T-helper 9 cell (primary cell): ENCODE results near the gene MAN1B1.
"Not testable (repeated sequence)": the region's sequence is repeated elsewhere in the genome, so short reads cannot be mapped to it uniquely, and the experiment has no call there.

ENCODE experiments used
- DNase-seq: peaks from one replicate; pipeline ENCODE4 v3.0.0-alpha.2; 2020

The MAN1B1 gene

GRCh38 chr9:137112564-137113384, 26.0 kb downstream of the MAN1B1 start:
- DNase-seq, result no peak

GRCh38 chr9:137113385-137114159, 26.8 kb downstream of the MAN1B1 start:
- DNase-seq, result peak; percentile 26

- DNase-seq, result no peak
Observed at GRCh38 chr9:137114220-137114612, 27.4 kb downstream of the MAN1B1 start.

- peak; percentile 76 for DNase-seq
Observed at GRCh38 chr9:137114613-137115393, 28.0 kb downstream of the MAN1B1 start, which contains the start of gene DPP7. DPP7 (minus strand) TSS chr9:137114733; CDS start chr9:137114713, 20 bp downstream.

- DNase-seq, result no peak
Observed at GRCh38 chr9:137115394-137116026, 28.7 kb downstream of the MAN1B1 start.

GRCh38 chr9:137116027-137116507, 29.3 kb downstream of the MAN1B1 start:
- no peak for DNase-seq

- no peak for DNase-seq
Observed at GRCh38 chr9:137116728-137117127, 29.9 kb downstream of the MAN1B1 start.

GRCh38 chr9:137117269-137117731, 30.5 kb downstream of the MAN1B1 start:
- no peak for DNase-seq

- DNase-seq, result not testable (repeated sequence)
Observed at GRCh38 chr9:137118092-137118603, 31.4 kb downstream of the MAN1B1 start.

GRCh38 chr9:137121927-137122795, 35.4 kb downstream of the MAN1B1 start:
- DNase-seq, result not testable (repeated sequence)

GRCh38 chr9:137122796-137123467, 36.1 kb downstream of the MAN1B1 start:
- not testable (repeated sequence) for DNase-seq

- DNase-seq, result no peak
Observed at GRCh38 chr9:137123468-137123837, 36.7 kb downstream of the MAN1B1 start.

GRCh38 chr9:137123952-137124462, 37.2 kb downstream of the MAN1B1 start:
- not testable (repeated sequence) for DNase-seq

- DNase-seq, result no peak
Observed at GRCh38 chr9:137126786-137127185, 40.0 kb downstream of the MAN1B1 start.

GRCh38 chr9:137127301-137128157, 40.7 kb downstream of the MAN1B1 start:
- no peak for DNase-seq

- DNase-seq, result no peak
Observed at GRCh38 chr9:137128158-137128861, 41.5 kb downstream of the MAN1B1 start.

- no peak for DNase-seq
Observed at GRCh38 chr9:137128862-137129455, 42.2 kb downstream of the MAN1B1 start.
